ENCODE data around the gene RIPPLY3. TPM values are rescaled to one million over a fixed set of nuclear protein-coding genes. Genes with fewer than 3 reads are reported as not detected.

Gene RIPPLY3
- total RNA-seq, 2 experiments from 2014 or later = not detected

DNA sequence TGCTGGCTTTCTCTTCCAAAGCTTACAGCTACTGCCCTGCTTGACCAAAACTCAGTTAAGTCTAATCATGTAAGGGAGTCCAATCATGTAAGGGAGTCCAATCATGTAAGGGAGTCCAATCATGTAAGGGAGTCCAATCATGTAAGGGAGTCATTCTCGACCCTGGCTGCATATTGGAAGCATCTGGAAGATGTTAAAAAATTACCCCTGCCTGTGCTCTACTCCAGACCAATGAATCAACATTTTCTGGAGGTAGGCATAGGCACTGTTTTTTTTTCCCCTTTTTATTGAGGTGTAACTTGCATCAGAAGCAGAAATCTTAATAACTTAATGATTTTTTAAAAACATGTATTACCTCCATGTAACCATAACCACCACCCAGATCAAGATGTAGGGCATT lies 56.9 kb downstream of the RIPPLY3 start:
- H3K9me3 Mint-ChIP-seq = no peaks in the 10 kb centered on the region
- peaks cover 9% of the 10 kb centered on the region for H3K4me1 Mint-ChIP-seq
- H3K27me3 Mint-ChIP-seq = no peaks in the 10 kb centered on the region
- H3K4me3 Mint-ChIP-seq = no peak overlapping the region
- DNase-seq = no peak
- ATAC-seq (ENCODE audit: low read depth) = no peak
- H3K36me3 Mint-ChIP-seq = peaks cover 4% of the 10 kb centered on the region
- POLR2A ChIA-PET = no interaction called here
- H3K27ac Mint-ChIP-seq = no peak overlapping the region

GRCh38 chr21:37064841-37065240 lies 58.3 kb downstream of the RIPPLY3 start:
- Mint-ChIP-seq H3K4me1 (peaks cover 9% of the 10 kb centered on the region), H3K9me3 (no peaks in the 10 kb centered on the region), H3K27me3 (no peaks in the 10 kb centered on the region), H3K4me3 (no peak overlapping the region), H3K27ac (no peak overlapping the region), H3K36me3 (peaks cover 9% of the 10 kb centered on the region)
- POLR2A ChIA-PET = no interaction called here
- DNase-seq (no peak), ATAC-seq (ENCODE audit: low read depth) (no peak)

DNA sequence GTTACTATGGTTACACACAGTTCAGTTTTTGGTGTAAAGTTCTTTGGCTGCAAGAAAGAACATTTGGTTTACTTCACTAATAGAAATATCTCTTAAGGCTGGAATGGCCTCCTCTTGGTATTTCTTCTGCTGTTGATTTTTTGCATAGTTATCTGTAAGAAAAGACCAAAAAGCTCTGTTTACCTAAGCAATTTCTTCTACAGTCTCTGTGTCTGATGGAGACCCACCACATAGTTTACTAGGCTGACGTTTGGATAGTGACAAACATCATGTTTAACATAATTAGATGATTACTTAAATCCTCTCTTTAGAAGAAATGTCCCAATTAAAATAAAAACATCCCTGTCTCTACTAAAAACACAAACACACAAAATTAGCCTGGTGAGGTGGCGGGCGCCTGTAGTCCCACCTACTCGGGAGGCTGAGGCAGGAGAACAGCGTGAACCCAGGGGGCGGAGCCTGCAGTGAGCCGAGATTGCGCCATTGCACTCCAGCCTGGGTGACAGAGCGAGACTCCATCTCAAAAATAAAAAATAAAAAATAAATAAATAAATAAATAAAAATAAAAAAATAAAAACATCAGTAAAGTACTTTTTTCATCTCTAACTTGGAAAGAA lies 59.2 kb downstream of the RIPPLY3 start:
- no peak overlapping the region for H3K4me3 Mint-ChIP-seq
- ATAC-seq (ENCODE audit: low read depth) = no peak
- H3K27me3 Mint-ChIP-seq = no peaks in the 10 kb centered on the region
- H3K4me1 Mint-ChIP-seq = peaks cover 10% of the 10 kb centered on the region
- H3K9me3 Mint-ChIP-seq = no peaks in the 10 kb centered on the region
- DNase-seq = no peak
- peaks cover 12% of the 10 kb centered on the region for H3K36me3 Mint-ChIP-seq
- POLR2A ChIA-PET = no interaction called here
- H3K27ac Mint-ChIP-seq = no peak overlapping the region

Other genes with a start within 250 kb of the RIPPLY3 start
- 10 to 100 TPM; 17.4 to 17.8 TPM for gene HLCS, start 40.0 kb upstream of the RIPPLY3 start, total RNA-seq
- gene PIGP, start 66.4 kb downstream of the RIPPLY3 start, total RNA-seq = 10 to 100 TPM; 12.4 to 18.8 TPM
- 10 to 100 TPM; 75.4 to 85.6 TPM for gene TTC3, start 66.6 kb downstream of the RIPPLY3 start, total RNA-seq